Measurements from ENCODE around the gene NDEL1.

GRCh38 chr17:8413328-8413727 is 22.4 kb upstream of the NDEL1 start:
- no peak for TF ChIP-seq CTCF (conservative IDR thresholded peaks at IDR 0.05; ENCODE audit: low read depth, low read length)
- no peak for TF ChIP-seq EZH2 (IDR thresholded peaks at IDR 0.05; ENCODE audit: borderline replicate concordance, low read depth, low read length, poor library complexity, severe bottlenecking)

All from A673 (cell line).